ENCODE results near the gene CCDC17.
A peak's percentile ranks its signal among the peaks of the same experiment; 100 is the strongest.
"Not testable (repeated sequence)": the region's sequence is repeated elsewhere in the genome, so short reads cannot be mapped to it uniquely, and the experiment has no call there.

CCDC17 gene

GRCh38 chr1:45621895-45622523 is 1.8 kb downstream of the CCDC17 start:
- DNase-seq (ENCODE audit: low read depth in 2 of 2) = no peak

GRCh38 chr1:45621501-45621836 is 2.4 kb downstream of the CCDC17 start:
- no peak for DNase-seq (ENCODE audit: low read depth in 2 of 2)

- no peak for DNase-seq (ENCODE audit: low read depth in 2 of 2)
These were observed 3.0 kb downstream of the CCDC17 start for GRCh38 chr1:45620588-45621500.

- no peak for DNase-seq (ENCODE audit: low read depth in 2 of 2)
These were observed 4.5 kb downstream of the CCDC17 start for GRCh38 chr1:45619149-45619921.

- no peak for DNase-seq (ENCODE audit: low read depth in 2 of 2)
These were observed 6.2 kb downstream of the CCDC17 start for GRCh38 chr1:45617618-45618017.

GRCh38 chr1:45615885-45616284 is 8.0 kb downstream of the CCDC17 start:
- no peak for DNase-seq (ENCODE audit: low read depth in 2 of 2)

GRCh38 chr1:45612941-45613579 is 10.8 kb downstream of the CCDC17 start:
- no peak for DNase-seq (ENCODE audit: low read depth in 2 of 2)

GRCh38 chr1:45610589-45611226 is 13.1 kb downstream of the CCDC17 start:
- DNase-seq (ENCODE audit: low read depth in 2 of 2) = no peak

GRCh38 chr1:45608175-45609156 is 15.4 kb downstream of the CCDC17 start:
- DNase-seq (ENCODE audit: low read depth in 2 of 2) = no peak

GRCh38 chr1:45607404-45608074 is 16.3 kb downstream of the CCDC17 start:
- no peak for DNase-seq (ENCODE audit: low read depth in 2 of 2)

- DNase-seq (ENCODE audit: low read depth in 2 of 2) = no peak
These were observed 19.6 kb downstream of the CCDC17 start for GRCh38 chr1:45604239-45604638.

- not testable (repeated sequence) for DNase-seq (ENCODE audit: low read depth in 2 of 2)
These were observed 27.1 kb downstream of the CCDC17 start for GRCh38 chr1:45596765-45597164.

GRCh38 chr1:45594412-45594811 is 29.4 kb downstream of the CCDC17 start:
- no peak for DNase-seq (ENCODE audit: low read depth in 2 of 2)

GRCh38 chr1:45589861-45590260 is 34.0 kb downstream of the CCDC17 start:
- DNase-seq (ENCODE audit: low read depth in 2 of 2) = no peak

GRCh38 chr1:45586769-45587168 is 37.1 kb downstream of the CCDC17 start:
- no peak for DNase-seq (ENCODE audit: low read depth in 2 of 2)

- DNase-seq (ENCODE audit: low read depth in 2 of 2) = no peak
These were observed 38.3 kb downstream of the CCDC17 start for GRCh38 chr1:45585496-45586075.

GRCh38 chr1:45585110-45585426 is 38.8 kb downstream of the CCDC17 start:
- no peak for DNase-seq (ENCODE audit: low read depth in 2 of 2)

- peak; percentile 68 to 79 for DNase-seq (ENCODE audit: low read depth in 2 of 2)
These were observed 39.3 kb downstream of the CCDC17 start for GRCh38 chr1:45584351-45585109.

All from stimulated activated CD8-positive, alpha-beta memory T cell treated with anti-CD3 and anti-CD28 coated beads, Interleukin-2, amount 100 ng/mL, for 1 hour (primary cell).